CD4-positive, alpha-beta T cell treated with Interleukin-15 for 4 hours (primary cell): Measurements from ENCODE around the gene SBF2.

ENCODE experiments used
- DNase-seq: peaks from one replicate; pipeline ENCODE4 v3.0.0-alpha.2; 2020; ENCODE audit warnings: low spot score

SBF2 gene

DNA sequence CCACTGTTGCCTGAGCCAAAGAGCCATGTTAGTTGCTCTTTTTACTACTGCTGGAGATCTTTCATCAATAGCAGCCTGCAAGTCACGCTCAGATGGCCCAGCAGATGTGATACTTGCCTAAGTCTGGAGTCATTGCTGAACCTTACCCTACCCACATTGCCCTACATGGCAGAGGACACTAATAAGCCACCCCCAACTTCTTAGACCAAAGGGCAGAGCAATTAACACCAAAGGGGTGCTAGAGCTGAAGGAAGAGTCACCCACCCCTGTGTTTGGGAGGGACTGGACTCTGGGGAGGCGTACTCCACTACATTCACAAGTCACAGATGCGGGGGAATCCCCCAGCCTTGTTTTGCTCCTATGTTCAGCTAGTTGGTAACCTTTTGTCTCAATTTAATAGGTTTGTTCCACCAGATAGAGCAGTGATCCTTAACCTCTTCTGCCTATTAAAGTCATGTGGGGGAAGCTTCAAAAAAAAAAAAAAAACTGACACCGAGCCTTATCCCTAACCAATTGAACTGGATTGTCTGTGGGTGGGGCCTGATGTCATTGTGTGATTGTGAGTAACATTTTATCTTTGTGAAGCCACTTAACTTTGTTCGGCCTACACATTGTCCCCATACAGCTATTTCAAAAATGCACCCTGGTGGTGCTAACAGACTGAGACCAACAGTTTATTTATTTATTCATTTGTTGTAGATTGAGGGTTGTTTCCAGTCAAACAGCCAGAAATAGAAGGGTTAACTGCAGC lies 23.9 kb upstream of the SBF2 start:
- DNase-seq: no peak

DNA sequence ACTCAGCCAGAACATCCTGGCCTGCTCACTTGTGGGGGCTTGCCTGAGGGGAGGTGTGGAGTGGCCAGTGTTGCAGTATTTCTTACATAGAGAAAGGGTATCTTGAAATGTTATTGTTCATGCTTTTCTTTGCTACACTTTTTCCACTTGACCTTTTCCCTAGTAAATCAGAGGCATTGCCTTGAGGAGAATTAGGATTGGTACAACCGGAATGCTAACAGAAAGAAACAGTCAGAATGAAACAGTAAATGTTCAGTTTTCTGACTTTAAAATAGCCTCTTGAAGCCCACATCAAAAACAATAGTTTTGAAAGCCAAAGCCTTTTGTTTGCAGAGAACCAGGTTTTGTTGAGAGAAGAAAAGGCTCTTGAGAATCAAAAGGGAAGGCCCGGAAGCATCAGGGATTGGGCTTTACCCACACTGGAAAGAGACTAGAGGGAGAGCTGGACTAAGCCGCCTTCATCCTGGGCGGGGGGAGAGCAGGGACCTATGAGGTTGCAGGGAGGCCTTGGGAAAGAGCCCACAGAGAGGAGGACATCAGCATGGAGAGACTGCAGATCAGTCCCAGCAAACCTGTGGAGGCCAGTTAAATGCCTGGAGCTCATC lies 23.2 kb upstream of the SBF2 start:
- DNase-seq: no peak

DNA sequence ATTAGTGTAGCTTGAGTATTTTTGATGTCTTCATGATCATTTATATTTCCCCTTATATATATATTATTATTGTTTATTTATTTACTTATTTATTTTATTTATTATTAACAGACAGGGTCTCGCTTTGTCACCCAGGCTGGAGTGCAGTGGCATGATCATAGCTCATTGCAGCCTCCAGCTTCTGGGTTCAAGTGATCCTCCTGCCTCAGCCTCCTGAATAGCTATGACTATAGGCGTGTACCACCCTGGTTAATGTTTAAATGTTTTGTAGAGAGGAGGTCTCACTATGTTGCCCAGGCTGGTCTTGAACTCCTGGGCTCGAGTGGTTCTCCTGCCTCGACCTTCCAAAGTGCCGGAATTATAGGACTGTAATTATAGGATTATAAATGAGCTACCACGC lies 21.1 kb upstream of the SBF2 start:
- DNase-seq: no peak

DNA sequence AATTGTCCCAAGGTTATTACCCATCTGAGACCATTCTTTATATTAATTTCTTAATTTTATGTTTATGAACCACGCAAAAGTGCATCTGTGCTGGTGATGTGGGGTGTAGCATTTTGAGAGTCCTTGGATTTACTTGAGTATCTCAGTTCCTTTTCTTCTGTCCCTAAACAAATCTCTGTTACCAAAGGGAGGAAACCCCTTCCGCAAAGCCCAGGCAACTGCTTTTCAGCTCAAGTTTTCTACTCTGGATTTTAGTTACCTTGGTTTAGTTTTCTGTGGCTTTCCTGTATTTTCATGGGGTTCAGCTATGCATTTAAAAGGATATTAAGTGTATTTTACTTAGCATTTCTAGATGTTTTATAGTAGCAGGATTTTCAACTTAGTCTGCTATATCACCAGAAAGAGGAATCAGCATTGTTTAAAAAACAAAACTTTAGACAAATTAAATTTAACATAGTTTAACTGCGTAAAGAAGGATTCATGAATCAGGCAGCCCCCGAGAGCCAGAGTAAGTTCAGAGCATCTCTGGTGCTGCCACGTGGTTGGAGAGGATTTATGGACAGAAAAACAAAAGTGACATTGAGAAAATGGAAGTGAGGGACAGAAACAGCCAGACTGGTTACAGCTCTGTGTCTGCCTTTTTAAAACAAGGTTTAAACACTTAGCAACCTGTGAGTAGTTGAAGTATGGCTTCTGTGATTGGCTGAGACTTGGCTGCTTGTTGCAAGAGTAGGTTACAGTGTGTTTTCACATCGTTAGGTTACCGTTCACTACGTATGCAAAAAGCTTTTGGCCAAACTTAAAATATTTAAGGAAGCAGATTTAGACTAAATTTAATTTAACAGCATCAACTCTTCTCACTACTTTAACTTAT lies 20.4 kb upstream of the SBF2 start:
- peak; percentile 29 for DNase-seq

DNA sequence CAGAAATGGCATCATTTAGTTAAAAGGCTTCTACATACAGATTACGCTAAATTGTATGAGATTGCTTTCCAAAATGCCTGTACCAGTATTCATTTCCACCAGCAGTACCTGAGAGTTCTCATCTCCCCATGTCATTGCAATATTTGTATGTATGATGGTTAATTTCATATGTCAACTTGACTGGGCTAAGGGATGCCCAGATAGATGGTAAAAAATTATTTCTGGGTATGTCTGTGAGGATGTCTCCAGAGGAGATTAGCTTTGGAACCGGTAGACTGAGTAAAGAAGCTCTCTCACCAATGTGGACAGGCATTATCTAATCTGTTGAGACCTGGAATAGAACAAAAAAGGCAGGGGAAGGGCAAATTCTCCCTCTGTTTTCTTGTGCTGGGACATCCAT lies 17.8 kb upstream of the SBF2 start:
- no peak for DNase-seq

DNA sequence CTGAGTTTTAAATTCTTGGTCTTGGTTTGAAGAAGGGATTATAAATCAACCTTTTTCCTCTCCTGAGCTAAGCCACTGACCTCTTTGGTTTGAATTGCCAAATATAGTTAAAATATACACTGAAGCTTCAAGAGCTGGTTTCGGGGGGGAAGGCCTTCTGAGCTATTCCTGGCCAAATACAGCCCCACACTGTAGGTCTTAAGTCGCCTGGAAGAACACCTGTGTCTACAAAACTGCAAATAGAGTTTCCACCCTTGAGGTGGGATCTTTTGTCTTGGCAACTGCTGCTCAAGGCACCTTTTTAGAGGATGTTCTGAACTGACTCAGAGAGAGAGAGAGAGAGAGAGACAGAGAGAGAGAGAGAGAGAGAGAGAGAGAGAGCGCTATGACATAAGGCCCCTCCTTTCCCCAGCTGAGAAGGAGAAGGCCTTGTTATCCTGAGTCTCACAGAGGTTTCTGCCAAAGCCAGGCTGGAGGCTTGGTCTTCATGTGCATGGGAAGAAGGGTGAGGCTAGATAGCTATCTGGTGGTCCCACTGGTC lies 16.4 kb upstream of the SBF2 start:
- DNase-seq: no peak

DNA sequence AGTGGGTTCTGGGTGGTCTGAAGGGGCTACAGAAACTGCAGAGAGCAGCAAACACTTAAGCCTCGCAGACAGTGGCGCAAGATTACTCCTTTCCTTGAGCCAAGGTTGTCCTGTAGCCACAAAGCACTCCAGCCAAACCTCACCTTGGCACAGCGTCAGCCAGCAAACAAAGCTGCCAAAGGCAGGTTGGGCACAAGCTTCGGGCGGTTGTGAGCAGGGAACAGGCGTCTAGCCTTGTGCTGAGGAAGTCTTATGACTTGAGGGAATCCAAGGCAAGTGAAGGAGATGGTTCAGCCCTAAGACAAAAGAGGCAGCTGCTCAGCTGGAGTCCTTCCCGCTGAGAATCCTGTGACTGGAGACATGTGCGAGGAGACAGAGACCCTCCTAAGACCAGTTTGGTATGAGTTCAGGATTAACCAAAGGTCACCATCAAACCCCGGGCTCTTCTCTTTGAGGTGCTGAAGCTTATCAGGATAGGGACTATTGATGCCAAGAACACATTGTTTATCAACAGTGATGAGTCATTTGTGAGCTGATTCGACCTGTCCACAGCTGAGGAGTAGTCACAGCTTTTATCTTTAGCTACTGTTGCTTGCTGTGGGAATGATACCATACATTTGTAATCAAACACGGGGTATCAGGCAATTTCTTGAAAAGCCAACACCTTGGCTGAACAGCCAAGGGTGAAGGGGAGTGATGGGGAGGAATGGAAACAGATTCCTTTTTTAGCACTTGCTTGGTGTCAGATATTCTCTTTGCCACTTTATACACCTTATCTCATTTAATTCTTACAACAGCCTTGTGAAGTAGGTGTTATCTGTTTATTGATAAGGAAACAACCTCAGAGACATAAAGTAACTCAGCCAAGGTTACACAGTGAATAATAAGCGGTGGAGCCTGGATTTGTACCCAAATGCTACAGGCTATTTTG lies 15.4 kb upstream of the SBF2 start:
- DNase-seq: no peak

DNA sequence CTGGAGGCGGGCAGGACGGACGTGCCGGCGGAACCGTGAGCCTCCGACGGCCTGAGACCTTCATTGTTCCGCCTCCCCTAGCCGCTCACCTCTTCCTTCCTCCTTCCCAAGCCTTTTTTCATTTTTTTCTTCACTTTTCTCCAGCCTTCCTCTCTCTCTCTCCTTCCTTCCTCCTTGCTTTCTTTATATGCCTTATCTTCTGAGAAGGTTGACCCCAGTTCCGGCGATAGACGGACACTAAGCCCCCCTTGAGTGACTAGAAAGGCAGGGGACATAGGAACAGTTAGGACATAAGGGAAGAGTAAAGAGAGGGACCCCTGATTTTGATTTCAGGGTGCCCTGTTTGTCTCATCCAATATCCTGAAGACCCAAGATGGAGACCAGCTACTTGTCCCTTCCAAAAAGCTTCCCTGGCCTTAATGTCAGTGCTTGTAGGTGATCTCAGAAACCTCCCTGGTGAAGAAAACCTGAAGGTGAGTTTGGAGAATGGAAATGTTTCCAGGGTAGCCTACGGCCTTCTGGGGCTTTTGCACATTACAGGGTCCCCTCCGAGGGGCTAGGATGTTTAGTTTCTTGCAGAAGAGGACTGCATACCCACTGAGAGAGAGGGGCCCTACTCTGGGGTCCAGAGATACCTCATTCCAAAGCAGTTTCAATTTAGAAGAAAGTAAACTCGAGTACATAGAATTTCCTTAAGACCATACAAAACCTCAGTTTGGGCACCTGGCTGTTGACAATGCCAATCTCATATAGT lies 14.4 kb upstream of the SBF2 start:
- DNase-seq: no peak

DNA sequence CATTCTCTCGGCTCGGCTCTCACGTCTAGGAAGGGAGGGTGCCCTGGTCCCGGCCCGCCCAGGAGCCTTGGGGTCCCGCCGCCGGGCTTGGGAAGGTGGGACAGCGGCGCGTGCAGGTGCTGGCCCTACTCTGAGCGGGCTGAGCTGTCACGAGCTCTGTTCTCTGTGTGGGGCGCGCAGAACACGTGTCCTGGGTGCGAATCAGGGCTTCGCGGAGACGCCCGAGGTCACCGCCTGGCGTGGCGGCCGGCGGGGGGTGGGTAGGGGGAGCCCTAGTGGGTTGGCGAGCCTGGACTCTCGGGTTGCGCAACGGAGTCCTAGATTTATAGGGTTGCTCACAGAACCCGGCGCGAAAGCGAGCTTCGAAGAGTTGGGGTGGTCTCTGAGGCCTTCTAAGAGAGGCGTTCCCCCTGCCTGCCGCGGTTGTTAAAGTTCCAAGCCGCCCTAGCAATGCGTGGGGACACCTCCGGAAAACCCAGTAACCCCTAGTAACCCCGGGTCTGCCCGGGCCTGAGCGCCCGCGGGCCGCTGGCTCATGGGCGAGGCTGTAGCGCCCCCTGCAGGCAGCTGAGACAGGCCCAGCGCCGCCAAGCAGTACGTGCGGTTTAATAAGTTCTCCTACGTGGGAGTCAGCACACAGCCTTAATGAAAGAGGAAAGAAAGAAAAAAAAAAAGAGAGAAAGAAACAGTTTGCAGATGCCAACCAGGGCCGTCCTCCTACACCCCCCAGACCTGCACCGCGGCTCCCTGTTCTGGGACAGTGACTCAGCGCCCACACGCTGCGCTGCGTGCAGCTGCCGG lies 13.6 kb upstream of the SBF2 start:
- peak; percentile 84 for DNase-seq

DNA sequence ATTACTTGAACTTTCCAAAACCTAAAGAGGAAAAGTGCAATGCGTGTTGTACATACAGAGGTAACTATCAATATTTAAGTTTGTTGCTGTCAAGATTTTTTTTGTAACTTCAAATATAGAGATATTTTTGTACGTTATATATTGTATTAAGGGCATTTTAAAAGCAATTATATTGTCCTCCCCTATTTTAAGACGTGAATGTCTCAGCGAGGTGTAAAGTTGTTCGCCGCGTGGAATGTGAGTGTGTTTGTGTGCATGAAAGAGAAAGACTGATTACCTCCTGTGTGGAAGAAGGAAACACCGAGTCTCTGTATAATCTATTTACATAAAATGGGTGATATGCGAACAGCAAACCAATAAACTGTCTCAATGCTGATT lies 13.0 kb upstream of the SBF2 start:
- DNase-seq: peak; percentile 36

DNA sequence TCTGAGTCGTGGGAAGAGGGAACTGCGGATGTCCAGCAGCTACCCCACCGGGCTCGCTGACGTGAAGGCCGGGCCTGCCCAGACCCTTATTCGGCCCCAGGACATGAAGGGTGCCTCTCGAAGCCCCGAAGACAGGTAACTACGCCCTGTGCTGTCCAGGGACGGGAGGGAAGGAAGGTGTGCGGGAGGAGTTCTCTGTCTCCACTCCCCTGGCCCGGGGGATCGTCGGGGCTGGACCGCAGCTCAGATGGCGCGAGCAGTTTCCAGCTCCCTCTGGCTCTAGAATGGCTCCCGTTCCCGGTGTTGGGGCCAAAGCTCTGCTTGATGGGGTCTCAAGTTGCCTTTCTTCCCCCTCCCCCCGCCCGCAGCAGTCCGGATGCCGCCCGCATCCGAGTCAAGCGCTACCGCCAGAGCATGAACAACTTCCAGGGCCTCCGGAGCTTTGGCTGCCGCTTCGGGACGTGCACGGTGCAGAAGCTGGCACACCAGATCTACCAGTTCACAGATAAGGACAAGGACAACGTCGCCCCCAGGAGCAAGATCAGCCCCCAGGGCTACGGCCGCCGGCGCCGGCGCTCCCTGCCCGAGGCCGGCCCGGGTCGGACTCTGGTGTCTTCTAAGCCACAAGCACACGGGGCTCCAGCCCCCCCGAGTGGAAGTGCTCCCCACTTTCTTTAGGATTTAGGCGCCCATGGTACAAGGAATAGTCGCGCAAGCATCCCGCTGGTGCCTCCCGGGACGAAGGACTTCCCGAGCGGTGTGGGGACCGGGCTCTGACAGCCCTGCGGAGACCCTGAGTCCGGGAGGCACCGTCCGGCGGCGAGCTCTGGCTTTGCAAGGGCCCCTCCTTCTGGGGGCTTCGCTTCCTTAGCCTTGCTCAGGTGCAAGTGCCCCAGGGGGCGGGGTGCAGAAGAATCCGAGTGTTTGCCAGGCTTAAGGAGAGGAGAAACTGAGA lies 12.2 kb upstream of the SBF2 start:
- DNase-seq: no peak

GRCh38 chr11:10305262-10305963 lies 11.4 kb upstream of the SBF2 start:
- no peak for DNase-seq

DNA sequence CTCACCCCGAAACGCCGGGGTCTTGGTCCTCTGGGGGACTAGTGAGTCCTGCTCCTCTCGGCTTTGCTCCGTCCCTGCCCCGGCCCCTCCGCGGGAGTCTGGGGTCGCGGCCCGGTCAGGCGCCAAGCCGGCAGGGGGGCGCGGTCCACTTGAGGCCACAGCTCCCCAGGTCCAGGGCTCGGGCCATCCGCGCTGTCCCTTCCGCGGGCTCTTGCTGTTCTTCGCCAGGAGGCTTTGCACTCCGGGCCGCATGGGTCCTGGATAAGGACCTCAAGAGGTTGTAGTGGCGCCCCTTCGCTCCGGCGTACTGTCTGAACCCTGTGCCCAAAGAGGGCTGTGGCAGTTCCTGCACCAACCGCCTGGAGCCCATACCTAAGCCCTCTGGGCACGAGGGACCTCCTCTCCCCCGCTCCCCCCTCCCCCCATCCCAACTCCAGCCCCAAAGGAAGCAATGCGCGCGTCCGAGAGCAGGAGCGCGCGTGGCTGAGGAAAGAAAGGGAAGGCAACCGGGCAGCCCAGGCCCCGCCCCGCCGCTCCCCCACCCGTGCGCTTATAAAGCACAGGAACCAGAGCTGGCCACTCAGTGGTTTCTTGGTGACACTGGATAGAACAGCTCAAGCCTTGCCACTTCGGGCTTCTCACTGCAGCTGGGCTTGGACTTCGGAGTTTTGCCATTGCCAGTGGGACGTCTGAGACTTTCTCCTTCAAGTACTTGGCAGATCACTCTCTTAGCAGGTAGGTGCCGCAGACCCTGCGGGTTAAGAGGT lies 10.7 kb upstream of the SBF2 start, which contains the start of gene ADM:
ADM (plus strand) TSS at position 579 of the 767 bp plus-strand sequence. CDS start 628 bp downstream, outside the sequence.
- DNase-seq: peak; percentile 24

- DNase-seq: peak; percentile 19
Observed at GRCh38 chr11:10303558-10304363, 9.7 kb upstream of the SBF2 start.

DNA sequence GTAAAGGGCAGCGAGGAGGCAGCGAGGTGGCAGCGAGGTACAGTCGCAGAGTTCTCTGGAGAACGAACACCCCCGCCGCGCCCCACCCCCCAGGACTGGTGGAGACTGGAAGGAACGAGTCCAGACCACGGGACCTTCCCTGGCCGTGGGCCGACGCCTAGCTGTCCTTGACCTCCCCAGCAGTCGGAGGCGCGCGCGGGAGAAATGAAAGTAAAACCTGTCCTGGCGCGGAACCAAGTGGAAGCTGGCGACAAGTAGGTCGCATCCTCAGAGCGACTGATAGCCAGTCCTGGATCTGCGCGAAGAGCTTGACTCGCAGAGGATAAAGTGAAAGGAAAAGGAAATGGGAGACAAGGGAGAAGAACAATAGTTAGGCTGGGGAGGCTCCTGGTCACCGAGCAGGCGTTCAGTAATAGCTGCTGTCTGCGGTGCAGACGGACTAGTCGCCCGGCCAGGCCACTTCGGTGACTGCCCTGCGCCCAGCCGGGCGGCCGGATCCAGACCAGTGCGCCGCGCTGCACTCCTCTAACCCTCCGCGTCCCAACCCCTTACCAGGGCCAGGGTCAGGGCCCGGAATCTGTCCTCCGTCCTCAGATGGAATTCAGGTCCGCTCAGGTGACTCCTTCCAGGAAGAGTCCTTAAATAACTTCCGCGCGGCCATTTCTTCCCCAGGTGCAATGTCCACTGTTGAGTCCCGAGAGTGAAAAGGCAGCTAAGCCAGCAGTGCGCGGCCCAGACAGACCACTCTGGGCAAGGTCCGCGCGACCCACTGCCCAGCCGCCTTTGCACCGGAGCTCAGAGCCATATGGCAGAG lies 8.9 kb upstream of the SBF2 start:
- DNase-seq: peak; percentile 69

DNA sequence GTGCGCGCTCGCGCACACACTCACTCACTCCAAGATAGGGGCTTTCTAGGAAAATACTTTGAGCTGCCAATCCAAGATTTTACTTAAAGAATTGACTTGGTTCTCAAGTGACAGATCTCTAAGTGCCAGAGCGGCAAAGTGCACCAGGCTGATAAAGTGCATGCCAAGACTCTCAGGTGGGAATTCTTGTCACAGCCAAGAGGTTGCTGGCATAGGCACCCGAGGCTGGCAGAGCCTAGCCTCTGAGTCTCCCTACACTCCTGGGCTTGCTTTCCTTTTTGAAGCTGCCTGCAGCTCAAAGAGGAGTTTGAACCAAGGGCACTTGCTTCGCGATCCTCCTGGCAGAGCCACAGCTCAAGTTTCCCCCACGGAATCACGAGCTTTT lies 8.3 kb upstream of the SBF2 start:
- no peak for DNase-seq
